Activated naive CD4-positive, alpha-beta T cell treated with anti-CD3 and anti-CD28 coated beads, Interleukin-2, amount 50 U/mL, for 72 hours (primary cell): ENCODE data around the gene TMEM154. TPM values are rescaled to one million over a fixed set of nuclear protein-coding genes. Genes with fewer than 3 reads are reported as not detected.

Source experiments
- ATAC-seq, 2 donors: fragments of 150-1000 bp; cut with Tn5 transposase; 2 replicates each; pipeline ENCODE4 v1.10.0; 2021; ENCODE audit warnings: mild to moderate bottlenecking in 2 of 2, moderate library complexity in 2 of 2
- DNase-seq, 2 donors: peaks; one replicate each; pipeline ENCODE4 v3.0.0; 2021 to 2022; ENCODE audit warnings: low spot score in 2 of 2
- H3K27ac Mint-ChIP-seq, 2 donors: one replicate each; pipeline ENCODE4 v1.8.0; 2022; ENCODE audit warnings: mild to moderate bottlenecking in 2 of 2, mixed read lengths in 2 of 2
- H3K36me3 Mint-ChIP-seq, 2 donors: one replicate each; pipeline ENCODE4 v1.8.0; 2022; ENCODE audit warnings: mixed read lengths in 2 of 2
- H3K9me3 Mint-ChIP-seq, 2 donors: one replicate each; pipeline ENCODE4 v1.8.0; 2022; ENCODE audit warnings: mixed read lengths in 2 of 2
- total RNA-seq, 2 donors: library from RNA; stranded (reverse); gene quantifications; one replicate each; pipeline ENCODE4 v1.2.3, GENCODE V29; 2022

TMEM154 gene
- total RNA-seq, 2 donors from 2014 or later: 13.4 to 17.1 TPM

DNA sequence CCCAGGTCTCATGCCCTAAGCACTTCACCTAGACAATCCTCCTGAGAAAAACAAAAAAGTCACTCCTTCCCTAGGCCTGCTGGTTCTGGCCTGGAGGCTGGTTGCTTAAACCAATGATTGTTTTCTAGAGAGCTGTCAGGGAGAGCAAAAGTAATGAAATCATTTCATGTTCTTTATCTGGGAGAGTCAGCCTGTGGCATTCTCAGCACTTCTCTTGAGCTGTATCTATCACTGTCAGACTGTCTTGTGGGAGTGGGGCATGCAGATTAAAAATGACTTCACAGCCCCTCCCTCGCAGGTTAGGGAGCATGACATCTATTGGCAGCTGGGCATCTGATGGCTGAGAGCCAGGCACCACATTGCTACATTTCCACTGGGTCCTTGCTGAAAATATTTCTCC, 20.4 kb upstream of the TMEM154 start:
- ATAC-seq: no peak
- DNase-seq: no peak
- Mint-ChIP-seq H3K9me3 (peaks cover 8 to 11% of the 10 kb centered on the region in 2 donors), H3K27ac (no peak overlapping the region), H3K36me3 (peaks cover 6 to 12% of the 10 kb centered on the region in 2 donors)

DNA sequence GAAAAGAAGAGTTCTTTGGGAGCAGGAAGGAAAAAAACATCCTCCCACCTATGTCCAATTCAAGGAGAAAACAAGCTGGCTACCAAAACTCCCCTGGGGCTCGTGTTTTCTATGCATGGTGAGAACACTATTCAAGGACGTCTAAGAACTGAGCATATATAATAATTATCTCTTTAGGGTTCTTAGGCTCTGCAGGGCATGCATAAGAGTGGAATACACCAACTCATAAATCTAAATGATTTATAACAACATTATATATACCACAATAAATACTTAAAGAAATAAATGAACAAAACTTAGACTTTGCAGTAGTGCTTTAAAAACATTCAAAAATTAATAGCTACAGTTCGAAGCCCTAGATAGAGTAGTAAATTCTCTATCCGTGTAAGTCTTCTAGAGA, 19.5 kb upstream of the TMEM154 start:
- peaks cover 0 to 4% of the 10 kb centered on the region in 2 donors for H3K36me3 Mint-ChIP-seq
- peaks cover 0 to 2% of the 10 kb centered on the region in 2 donors for H3K9me3 Mint-ChIP-seq
- no peak overlapping the region for H3K27ac Mint-ChIP-seq
- DNase-seq: no peak
- ATAC-seq: no peak

DNA sequence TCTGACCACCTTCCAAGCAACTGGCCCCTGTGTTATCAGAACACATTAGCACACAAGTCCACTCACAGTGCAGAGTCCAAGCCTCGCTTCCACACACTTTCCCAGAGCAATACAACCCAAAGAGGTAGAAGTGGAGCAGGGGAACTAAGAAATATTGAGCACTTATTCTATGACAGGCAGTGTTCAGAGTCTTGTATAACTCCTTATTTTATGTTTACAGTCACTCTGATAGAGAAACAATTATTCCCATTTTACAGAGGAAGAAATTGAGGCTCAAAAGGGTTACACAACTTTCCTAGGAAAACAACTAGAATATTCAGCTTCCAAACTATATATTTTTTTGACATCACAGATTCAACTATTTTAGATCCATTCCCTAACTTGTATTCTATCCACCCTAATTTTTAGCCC, 18.3 kb upstream of the TMEM154 start:
- no peak for ATAC-seq
- Mint-ChIP-seq H3K36me3 (no peaks in the 10 kb centered on the region), H3K9me3 (no peaks in the 10 kb centered on the region), H3K27ac (no peak overlapping the region)
- DNase-seq: no peak

DNA sequence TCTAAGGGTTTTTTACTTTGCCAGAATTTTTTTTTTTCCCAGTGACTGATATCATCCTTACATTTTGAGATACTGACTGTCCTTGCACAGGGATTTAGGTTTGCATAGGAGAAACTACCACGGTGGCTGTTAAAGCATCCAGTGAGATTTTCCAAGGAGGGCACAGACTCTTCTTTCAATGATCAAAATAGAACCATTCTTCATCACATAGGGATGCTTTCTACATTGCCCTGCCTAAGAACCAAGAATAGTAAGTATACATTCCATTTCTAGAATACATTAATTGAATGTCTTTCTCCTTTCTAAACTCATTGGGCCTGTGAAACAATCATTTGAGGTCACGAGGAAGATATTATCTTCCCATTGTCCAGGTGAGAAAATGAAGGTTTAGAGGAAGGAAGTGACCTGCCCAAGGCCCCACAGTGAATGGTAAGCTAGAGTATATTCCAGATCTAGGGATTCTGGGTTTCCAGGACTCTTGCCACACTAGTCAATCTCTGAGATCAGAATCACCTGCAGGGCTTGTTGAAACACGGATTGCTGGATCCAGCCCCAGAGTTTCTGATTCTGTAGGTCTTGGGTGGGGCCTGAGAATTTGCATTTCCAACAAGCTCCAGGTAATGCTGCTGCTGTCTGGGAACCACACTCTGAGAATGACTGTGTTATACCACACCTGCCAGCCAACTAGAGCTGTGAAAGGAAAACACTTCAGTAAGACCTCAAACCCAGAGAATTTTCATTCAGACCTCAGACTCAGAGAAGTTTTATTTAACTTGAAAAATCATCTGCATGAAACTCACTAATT, 17.7 kb upstream of the TMEM154 start:
- Mint-ChIP-seq H3K9me3 (no peaks in the 10 kb centered on the region), H3K36me3 (no peaks in the 10 kb centered on the region), H3K27ac (no peak overlapping the region)
- DNase-seq (no peak), ATAC-seq (peak in 1 of 2 donors; percentile 58)

DNA sequence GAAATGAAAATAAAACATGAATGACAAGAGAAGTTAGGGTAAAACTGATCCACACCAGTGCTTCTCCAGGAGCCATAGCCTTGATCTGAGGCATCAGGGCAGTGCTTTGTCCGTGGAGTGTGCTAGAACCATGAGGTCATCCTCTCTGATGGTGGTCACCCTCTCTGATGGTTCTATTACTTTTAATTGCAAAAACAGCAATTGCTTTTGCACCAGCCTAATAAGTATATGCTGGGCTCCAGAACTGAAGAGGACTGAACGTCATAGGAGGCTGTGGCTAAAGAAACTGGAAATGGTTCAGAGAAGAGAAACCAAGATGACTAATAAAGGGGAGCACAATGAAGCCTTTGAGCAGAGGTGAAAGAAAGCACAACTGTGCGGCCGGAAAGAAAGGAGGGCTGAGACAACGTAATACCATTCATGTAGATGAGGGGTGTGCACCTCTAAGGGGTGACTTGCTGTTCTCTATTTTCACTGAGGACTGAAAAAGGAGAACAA, 17.0 kb upstream of the TMEM154 start:
- H3K27ac Mint-ChIP-seq: peak overlapping the region in 1 of 2 donors; percentile 10
- peak in 1 of 2 donors; percentile 32 for DNase-seq
- no peaks in the 10 kb centered on the region for H3K9me3 Mint-ChIP-seq
- peak; percentile 98 to 99 for ATAC-seq
- no peaks in the 10 kb centered on the region for H3K36me3 Mint-ChIP-seq

DNA sequence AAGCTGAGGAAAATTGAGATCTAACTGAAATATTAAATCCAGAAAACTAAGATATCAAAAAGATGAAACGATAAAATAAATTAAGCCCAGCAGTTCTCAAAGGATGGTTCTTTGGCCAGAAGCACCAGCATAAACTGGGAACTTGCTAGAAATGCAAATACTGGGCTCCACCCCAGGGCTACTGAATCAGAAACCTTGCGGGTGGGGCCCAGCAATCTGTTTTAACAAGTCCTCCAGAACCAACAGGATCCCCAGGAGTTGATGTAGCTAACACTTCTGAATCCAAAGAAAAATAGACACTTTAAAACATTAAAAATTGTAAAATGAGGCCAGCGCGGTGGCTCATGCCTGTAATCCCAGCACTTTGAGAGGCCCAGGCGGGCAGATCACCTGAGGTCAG, 14.1 kb upstream of the TMEM154 start:
- no peaks in the 10 kb centered on the region for H3K9me3 Mint-ChIP-seq
- DNase-seq (no peak), ATAC-seq (no peak)
- no peak overlapping the region for H3K27ac Mint-ChIP-seq
- no peaks in the 10 kb centered on the region for H3K36me3 Mint-ChIP-seq

DNA sequence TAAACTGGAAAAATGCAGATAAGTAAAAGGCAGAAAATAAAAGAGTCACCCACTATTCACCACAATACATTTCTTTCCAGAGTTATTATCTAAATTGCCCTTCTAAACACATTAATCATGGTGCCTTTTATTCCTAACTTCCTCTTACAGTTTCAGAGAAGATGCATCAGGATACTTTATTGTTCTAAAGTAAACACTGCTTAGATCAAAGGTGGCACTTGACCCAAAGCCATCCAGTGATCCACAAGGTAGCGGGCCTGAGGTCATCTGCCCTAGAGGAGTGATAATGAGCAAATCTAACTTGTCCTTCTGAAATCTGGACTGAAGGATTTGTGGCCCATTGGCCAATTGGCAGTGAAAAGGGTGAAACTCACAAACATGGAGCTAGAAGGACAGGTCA, 12.0 kb upstream of the TMEM154 start:
- H3K27ac Mint-ChIP-seq: no peak overlapping the region
- no peaks in the 10 kb centered on the region for H3K9me3 Mint-ChIP-seq
- DNase-seq (no peak), ATAC-seq (no peak)
- H3K36me3 Mint-ChIP-seq: no peaks in the 10 kb centered on the region

DNA sequence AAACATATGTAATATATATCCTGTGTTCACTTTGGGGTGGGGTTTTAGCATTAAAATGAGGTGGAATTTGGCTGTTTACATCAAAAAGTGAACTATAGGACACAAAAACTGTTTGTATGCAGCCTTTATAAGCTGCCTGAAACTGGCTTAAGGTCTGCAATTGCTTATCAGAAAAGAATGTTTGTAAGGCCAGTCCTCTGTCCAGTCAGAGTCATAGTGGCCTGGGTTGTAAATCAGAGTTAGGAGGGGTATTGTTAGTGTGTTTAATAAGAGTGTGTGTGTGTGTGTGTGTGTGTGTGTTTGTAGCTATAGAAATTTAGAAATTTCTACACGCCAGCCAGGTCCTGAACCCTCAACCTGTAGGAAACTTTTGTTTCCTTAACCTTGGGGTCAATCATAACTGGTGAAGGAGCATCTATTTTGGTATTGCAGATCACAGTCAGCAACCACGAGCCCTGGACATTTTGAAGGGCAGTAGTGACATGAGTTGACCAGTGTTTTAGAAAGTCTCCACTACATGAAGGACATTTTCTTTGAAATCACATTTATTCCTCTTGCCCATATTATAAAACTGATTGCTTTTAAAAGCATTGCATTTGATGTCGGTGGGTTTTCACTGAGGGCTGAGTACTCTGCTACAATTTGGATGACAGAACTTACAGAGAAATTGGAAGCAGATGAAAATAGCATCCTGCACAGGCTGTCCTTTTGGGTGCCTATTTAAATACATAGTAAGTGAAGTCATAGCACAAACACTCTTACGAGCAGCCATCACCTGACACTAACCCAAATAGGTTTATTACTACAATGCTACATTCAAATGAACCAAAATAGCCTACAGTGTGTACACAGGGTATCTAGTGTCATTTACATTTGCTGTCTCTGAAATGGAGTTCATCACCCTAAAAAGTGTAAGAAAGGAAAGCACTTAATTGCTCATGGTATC, 11.2 kb upstream of the TMEM154 start:
- no peak overlapping the region for H3K27ac Mint-ChIP-seq
- ATAC-seq (no peak), DNase-seq (no peak)
- no peaks in the 10 kb centered on the region for H3K36me3 Mint-ChIP-seq
- no peaks in the 10 kb centered on the region for H3K9me3 Mint-ChIP-seq

DNA sequence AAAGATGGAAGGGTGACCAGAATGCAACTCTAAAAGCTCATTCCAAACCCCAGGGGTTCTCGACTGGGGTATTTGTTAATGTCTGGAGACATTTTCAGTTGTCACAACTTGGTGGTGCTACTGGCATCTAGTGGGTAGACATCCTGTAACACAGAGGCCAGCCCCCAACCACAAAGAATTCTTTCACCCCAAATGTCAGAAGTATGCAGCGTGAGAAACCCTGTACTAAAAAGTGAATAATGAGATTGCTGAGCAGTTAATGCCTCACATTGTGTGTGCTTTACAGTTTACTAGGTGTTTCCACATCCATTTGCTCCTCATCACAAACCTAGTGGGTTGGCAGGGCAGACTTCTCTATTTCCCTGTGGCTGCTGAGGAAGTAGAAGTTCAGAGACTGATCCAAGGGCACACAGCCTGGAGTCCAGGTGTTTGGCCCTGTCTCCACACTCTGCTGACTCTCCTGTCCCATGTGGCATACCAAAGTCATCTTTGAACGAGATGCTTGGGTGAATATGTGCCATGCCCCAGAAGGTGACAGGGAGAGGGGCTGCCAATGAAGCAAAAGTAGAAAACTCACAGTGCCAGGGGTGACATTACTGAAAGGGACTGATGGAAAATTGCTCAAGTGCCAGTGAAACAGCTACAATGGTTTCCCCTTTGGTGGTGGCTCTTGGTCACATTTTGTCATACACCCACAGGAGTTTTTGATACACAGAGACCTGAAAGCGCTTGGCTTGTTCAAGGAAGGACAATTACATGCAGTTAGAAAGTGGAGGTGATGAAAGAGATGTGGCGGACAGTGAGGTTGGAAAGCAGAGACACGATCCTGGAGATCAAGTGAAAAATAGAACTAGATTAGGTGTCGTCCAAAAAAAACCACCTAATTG, 10.1 kb upstream of the TMEM154 start:
- no peak for DNase-seq
- Mint-ChIP-seq H3K36me3 (no peaks in the 10 kb centered on the region), H3K9me3 (no peaks in the 10 kb centered on the region), H3K27ac (no peak overlapping the region)
- ATAC-seq: no peak

DNA sequence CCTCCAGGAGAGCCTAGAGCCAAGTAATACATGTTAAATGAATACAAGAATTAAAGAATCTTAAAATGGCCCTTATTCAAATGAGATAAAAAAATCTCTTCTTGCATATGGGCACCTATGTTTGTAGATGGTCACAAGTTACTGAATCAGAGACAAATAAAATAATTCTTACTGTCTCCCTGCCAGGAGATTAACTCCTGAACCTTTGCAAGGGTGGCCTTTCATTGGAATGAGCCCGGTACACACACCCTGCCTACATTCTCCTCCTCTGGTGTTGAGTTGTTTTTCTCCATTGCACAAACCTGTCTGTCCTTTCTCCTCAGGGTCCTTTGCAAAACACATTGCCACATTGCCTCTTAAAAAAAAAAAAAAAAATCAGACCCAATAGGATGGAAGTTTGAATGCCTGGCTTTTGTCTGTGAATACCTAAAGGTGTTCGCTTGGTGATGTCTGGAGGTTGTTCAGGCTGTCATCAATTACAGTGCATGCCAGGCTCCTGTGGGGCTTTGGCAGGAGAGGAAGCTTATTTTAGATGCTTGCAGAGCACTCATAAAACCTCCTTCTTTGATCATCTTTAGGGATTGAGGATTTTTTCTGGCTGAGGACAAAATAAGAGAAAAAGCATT, 8.3 kb upstream of the TMEM154 start:
- Mint-ChIP-seq H3K36me3 (no peaks in the 10 kb centered on the region), H3K9me3 (no peaks in the 10 kb centered on the region), H3K27ac (no peak overlapping the region)
- DNase-seq (no peak), ATAC-seq (no peak)

DNA sequence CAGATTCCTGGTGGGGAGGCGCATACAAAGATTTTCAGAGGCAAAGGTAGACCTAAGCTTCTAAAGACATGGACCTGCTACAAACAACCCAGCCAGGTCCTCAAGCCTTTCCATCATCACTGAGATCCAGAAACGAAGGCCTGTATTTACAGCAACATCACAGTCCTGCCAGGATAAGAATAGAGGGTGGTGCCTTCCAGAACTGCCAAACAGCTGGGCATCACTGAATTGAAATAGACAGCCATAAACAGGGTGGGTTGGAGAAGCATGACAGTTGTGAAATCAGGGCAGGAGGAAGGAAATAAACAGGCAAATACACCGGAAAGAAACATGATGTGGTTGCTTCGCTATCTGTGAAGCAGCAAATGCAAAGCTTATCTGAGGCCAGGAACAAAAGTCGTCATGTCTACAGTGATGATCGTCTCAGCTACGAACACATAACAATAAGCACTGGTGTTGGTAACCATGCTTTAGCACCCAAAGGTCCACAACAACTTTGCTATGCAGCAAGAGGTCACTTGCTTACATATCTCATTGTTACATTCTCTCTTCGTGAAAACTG, 6.7 kb upstream of the TMEM154 start:
- no peaks in the 10 kb centered on the region for H3K36me3 Mint-ChIP-seq
- no peaks in the 10 kb centered on the region for H3K9me3 Mint-ChIP-seq
- no peak for DNase-seq
- no peak overlapping the region for H3K27ac Mint-ChIP-seq
- ATAC-seq: no peak

DNA sequence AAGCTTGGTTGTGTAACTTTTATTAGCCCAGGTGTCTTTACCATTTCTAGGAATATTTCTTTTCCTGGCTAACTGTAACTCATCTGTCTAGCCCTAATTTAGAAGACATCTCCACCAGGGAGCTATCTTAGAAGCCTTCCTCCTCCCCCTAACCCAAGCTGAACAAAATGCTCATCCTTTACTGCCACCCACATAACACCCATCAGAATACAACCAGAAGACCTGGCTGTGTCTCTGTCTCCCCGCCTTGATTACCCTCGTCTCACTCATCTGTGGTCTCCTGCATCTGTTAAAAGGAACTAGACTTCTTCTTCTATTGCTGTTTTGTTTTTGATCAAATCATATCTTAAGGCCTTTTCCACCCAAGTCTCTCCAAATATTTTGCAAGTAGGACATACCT, 4.8 kb upstream of the TMEM154 start:
- peak overlapping the region; percentile 30 to 39 for H3K27ac Mint-ChIP-seq
- no peak for ATAC-seq

DNA sequence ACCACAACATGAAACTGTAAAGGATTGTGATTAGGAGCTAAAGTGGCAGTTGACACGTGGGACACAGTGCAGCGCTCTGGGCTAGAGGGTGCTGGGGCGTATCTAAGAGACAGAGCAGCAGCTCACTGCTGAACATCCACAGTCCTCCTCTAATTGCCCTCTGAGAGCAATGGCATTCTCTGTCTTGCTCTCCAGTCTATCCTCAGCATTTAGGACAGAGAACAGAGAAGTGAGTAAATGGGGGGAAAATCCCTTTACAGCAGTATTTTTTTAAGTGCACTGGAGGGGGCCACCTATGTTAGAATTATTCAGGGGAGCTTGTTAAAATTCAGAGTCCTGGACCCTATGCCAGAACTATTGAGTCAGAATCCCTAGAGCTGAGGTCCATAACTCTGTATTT, 4.2 kb upstream of the TMEM154 start:
- ATAC-seq (peak; percentile 25 to 49), DNase-seq (no peak)
- peaks cover 0 to 6% of the 10 kb centered on the region in 2 donors for H3K36me3 Mint-ChIP-seq
- H3K27ac Mint-ChIP-seq: no peak overlapping the region
- no peaks in the 10 kb centered on the region for H3K9me3 Mint-ChIP-seq

More for the DNA sequence above, 4.8 kb upstream of the TMEM154 start:
- peaks cover 0 to 4% of the 10 kb centered on the region in 2 donors for H3K36me3 Mint-ChIP-seq
- H3K9me3 Mint-ChIP-seq: no peaks in the 10 kb centered on the region
- no peak for DNase-seq

DNA sequence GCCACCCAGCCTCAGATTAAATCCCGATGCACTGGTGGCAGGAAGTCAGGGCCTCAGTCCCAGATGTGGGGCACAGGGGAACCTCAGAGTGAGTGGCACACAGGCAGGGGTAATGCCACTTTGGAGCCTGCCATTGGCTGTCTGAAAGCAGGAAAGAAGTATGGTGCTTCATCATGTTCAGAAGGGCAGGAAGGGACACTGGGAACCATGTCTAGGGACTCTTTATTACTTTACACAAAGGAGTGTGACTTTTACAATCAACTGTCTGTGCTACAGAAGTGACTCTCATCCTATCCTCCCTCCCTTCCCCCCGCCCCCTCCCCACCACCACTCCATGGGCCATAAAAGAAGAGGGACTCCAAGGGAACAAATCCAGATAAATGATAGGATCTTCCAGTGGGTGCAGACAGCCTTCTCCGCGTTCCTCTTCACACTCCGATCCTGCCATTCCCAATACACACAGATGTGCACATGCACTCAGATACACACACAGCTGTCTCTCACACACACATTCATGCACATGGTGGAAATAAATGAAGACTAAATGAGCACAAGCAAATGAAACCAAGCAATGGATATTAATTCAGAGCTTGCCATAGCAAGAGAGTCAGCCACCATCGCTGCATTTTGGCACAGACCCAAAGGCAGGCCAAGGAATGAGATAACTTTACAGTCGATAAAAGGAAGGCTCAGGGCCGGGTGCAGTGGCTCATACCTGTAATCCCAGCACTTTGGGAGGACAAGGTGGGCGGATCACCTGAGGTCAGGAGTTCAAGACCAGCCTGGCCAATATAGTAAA, 2.5 kb upstream of the TMEM154 start:
- no peak for ATAC-seq
- DNase-seq: no peak

DNA sequence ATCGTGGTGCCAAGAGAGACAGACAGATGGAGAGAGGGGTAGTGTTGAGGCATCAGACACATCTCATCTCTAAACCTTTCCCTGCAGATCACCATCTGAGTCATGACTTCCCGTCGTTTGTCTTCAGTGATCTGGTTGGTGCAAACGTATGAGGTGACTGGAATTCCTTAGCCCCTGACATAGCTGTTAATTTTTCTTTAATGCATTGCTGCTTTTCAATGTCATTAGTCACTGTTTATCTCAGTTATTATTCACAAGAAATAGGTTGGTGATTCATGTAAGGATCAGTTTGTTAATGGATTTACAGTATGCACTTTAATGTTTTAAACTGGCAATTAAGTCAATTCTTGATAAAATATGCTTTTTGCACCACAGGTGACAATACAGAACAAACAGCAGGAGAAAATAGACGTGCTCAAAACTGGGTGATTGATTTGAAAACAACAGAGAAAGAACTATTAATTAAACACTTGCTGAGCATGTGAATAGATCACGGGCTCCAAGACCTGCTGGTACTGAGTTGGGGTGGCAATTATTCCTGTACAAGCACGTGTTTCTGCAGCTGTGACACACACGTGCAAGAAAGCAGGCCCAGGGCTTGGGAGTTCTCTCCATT, 1.3 kb upstream of the TMEM154 start:
- no peaks in the 10 kb centered on the region for H3K9me3 Mint-ChIP-seq
- peaks cover 0 to 6% of the 10 kb centered on the region in 2 donors for H3K36me3 Mint-ChIP-seq
- DNase-seq (no peak), ATAC-seq (peak in 1 of 2 donors; percentile 63)
- peak overlapping the region; percentile 6 to 38 for H3K27ac Mint-ChIP-seq

More for the DNA sequence above, 2.5 kb upstream of the TMEM154 start:
- H3K36me3 Mint-ChIP-seq: peaks cover 0 to 6% of the 10 kb centered on the region in 2 donors
- H3K27ac Mint-ChIP-seq: no peak overlapping the region
- no peaks in the 10 kb centered on the region for H3K9me3 Mint-ChIP-seq
